ENCODE data around the gene DHX58.

Gene DHX58

DNA sequence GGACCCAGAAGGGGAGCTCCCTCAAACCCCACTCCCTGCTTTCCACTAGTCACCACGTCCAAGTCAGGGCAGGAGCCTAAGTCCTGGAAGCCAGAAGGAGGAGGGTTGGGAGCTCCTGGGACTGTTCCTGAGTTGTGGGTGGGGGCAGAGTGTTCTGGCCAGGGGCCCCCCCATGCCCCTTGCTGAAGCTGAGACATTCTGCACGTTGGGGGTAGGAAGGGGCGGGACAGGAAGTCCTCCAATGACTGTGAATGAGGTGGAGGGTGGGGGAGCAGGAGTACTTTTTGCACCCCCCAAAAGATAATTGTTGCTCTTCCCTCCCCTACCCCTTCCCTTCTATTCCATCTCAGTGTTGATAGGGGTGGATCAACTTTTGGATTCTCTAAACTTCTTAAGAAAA lies 40.7 kb downstream of the DHX58 start:
- Mint-ChIP-seq H3K27ac (no peak overlapping the region), H3K4me3 (peak overlapping the region; percentile 52 to 62), H3K36me3 (no peaks in the 10 kb centered on the region), H3K27me3 (peaks cover 20 to 44% of the 10 kb centered on the region in 2 donors), H3K9me3 (no peaks in the 10 kb centered on the region), H3K4me1 (peaks cover 6 to 24% of the 10 kb centered on the region in 2 donors)
- DNase-seq (no peak), ATAC-seq (replicated peaks) (no peak)

DNA sequence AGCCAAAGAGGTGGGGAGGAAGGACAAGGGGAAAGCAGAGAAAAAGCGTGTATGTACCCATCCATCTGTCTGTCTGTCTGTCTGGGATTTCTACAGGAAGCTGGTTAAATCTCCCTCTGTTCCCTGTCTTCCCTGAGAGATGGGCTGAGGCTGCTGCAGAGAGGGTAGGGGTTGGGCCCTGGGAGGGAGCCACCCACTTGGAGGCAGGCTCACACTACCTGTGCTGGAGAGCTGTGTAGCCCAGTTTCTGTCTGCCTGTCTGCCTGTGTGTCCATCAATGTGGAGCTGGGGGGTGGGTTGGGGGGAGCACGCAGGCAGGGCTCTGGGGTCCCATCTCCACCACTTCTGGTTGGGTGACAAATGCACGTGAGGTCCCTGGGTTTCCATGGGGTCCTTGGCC lies 43.5 kb downstream of the DHX58 start:
- Mint-ChIP-seq H3K27ac (peak overlapping the region; percentile 14), H3K36me3 (no peaks in the 10 kb centered on the region), H3K9me3 (no peaks in the 10 kb centered on the region), H3K4me1 (peaks cover 9 to 29% of the 10 kb centered on the region in 2 donors), H3K27me3 (peaks cover 18 to 42% of the 10 kb centered on the region in 2 donors), H3K4me3 (no peak overlapping the region)
- no peak for ATAC-seq (replicated peaks)
- DNase-seq, result no peak

DNA sequence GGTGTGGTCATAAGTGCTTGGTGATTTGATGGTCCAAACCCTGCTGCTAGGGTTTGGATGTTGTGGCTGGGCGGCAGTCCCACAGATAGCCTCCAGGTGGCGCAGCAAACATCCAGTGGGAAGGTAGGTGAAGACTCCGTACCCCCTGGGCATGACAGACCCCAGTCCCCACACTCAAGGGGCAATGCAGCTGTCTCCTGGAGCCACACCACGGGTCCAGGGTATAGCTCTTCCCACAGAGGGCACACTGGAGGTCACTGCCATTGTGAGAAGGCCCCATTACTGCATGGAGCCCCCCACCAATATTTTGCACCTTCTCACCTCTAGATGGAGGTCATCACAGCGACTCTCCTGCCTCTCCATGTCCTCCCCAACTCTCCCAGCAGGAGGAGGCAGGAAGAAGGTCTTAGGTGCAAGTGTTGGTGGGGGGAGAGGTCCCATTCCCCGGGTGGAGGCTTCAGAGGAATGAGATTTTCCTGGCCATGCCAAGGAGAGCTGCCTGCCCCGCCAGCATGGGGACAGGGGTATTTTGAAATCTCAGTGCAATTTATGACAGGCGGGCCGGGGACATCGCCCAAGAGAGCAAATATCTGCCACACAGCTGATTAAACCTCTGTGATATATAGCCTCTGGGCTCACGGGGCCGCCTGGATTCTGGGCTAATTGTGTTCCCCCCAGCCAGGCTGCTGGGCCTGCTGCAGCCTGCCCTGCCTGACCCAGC lies 45.0 kb downstream of the DHX58 start:
- H3K27me3 Mint-ChIP-seq, result peaks cover 7 to 28% of the 10 kb centered on the region in 2 donors
- H3K27ac Mint-ChIP-seq, result no peak overlapping the region
- H3K9me3 Mint-ChIP-seq, result no peaks in the 10 kb centered on the region
- peaks cover 15 to 30% of the 10 kb centered on the region in 2 donors for H3K4me1 Mint-ChIP-seq
- ATAC-seq (replicated peaks), result peak; percentile 20 to 31
- H3K36me3 Mint-ChIP-seq, result no peaks in the 10 kb centered on the region
- peak; percentile 38 for DNase-seq
- H3K4me3 Mint-ChIP-seq, result no peak overlapping the region

DNA sequence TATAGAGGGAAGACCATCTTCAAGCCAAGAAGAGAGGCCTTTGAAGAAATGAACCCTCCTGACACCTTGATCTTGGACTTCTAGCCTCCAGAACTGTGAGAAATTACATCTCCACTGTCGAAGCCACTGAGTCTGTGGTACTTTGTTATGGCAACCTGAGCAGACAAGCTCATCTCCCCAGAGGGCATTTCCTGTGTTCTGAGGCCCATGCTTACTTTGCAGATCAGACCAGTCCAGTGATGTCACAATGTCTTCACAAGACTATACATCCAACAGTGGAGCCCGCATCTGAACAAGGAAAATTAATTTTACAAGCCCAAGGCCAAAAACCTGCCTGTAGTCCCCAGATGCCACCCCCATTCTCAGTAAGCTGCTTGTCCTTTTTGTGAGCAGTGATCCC lies 47.3 kb downstream of the DHX58 start:
- no peak overlapping the region for H3K4me3 Mint-ChIP-seq
- H3K36me3 Mint-ChIP-seq, result no peaks in the 10 kb centered on the region
- H3K4me1 Mint-ChIP-seq, result peaks cover 18 to 20% of the 10 kb centered on the region in 2 donors
- ATAC-seq (replicated peaks) (no peak), DNase-seq (no peak)
- H3K27me3 Mint-ChIP-seq, result peaks cover 0 to 8% of the 10 kb centered on the region in 2 donors
- H3K9me3 Mint-ChIP-seq, result no peaks in the 10 kb centered on the region
- no peak overlapping the region for H3K27ac Mint-ChIP-seq

DNA sequence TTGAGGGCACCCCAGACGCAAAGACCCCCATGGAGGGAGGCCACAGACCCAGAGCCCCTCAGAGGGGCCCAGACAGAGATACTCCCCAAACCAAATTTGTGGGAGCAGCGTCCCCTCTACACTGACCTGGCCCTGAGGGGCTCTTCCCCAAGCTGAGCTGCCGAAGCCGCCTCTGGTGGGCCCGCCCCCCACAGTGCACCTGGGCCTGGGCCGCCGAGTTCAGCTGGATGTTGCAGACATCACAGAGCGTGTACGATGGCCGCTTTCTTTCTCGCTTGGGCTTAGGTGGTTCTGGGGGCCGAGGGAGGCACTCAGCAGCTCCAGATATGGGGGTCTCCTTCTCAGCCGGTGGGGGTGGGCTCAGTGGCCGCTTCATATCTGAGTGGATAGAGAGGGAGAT lies 49.8 kb downstream of the DHX58 start:
- peaks cover 20% of the 10 kb centered on the region in 2 donors for H3K4me1 Mint-ChIP-seq
- H3K27me3 Mint-ChIP-seq, result no peaks in the 10 kb centered on the region
- ATAC-seq (replicated peaks) (no peak), DNase-seq (no peak)
- H3K9me3 Mint-ChIP-seq, result no peaks in the 10 kb centered on the region
- H3K36me3 Mint-ChIP-seq, result no peaks in the 10 kb centered on the region
- peak overlapping the region; percentile 95 for H3K27ac Mint-ChIP-seq
- H3K4me3 Mint-ChIP-seq, result no peak overlapping the region

DNA sequence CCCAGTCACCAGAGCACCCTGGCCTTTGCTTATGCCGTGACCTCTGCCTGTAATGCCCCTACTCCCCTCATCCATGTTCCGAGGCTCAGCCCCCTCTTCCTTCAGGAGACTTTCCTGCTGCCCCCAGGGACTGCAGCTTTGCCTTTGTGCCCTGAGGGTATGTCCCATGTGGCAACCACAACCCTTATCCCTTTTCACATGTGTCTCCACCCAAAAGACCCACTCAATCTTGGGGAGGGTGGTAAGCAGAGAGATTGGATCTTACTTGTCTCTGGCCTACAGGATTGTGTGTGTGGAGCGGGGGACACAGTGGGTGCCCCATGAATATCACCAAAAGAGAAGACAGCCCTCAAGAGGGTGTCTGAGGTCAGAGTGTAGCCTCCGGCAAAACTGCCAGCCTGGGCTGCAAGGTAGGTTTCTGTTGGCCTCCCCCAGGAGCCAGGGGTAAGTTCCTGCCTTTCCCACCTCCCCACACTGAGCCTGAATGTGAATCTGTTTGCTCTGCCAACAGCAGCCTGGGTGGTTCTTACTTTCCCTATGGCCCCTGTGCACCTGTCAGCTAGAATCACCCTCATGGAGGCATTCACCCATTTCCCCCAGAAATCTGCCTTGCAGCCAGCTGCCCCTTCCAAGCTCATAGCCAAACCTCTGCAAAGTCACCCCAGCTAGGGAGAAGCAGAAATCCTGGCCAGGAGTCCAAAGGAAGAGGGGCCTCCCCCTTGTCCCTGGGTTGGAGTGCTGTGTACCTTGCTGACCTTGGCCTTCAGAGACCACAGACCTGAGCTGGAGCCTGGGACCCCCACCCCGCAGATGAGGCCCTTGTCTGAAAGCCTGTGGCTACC lies 50.6 kb downstream of the DHX58 start:
- H3K27me3 Mint-ChIP-seq, result no peaks in the 10 kb centered on the region
- DNase-seq (no peak), ATAC-seq (replicated peaks) (no peak)
- no peak overlapping the region for H3K4me3 Mint-ChIP-seq
- H3K9me3 Mint-ChIP-seq, result no peaks in the 10 kb centered on the region
- H3K27ac Mint-ChIP-seq, result no peak overlapping the region
- H3K36me3 Mint-ChIP-seq, result no peaks in the 10 kb centered on the region
- peaks cover 15 to 18% of the 10 kb centered on the region in 2 donors for H3K4me1 Mint-ChIP-seq

DNA sequence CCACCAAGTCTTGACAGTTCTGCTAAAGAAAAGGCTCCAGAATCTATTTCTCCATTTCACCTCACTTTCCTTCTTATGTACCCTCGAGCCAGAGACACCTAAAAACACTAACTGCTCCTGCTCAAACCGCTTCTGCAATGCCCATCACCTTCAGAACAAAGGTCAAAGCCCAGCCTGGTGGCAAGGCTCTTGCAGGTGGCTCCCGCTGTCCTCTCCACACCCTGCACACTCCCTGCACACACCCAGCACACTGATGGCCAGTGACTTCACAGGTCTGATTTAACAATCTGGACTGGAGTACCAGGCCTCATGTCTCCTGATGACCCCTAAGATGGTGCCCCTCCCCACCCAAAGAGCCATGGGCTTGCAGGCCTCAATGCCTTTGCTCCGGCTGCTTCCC lies 52.3 kb downstream of the DHX58 start:
- Mint-ChIP-seq H3K36me3 (peaks cover 0 to 3% of the 10 kb centered on the region in 2 donors), H3K4me1 (peaks cover 15 to 18% of the 10 kb centered on the region in 2 donors), H3K4me3 (no peak overlapping the region), H3K27me3 (peaks cover 0 to 5% of the 10 kb centered on the region in 2 donors), H3K9me3 (no peaks in the 10 kb centered on the region), H3K27ac (peak overlapping the region; percentile 3)
- no peak for DNase-seq
- no peak for ATAC-seq (replicated peaks)

DNA sequence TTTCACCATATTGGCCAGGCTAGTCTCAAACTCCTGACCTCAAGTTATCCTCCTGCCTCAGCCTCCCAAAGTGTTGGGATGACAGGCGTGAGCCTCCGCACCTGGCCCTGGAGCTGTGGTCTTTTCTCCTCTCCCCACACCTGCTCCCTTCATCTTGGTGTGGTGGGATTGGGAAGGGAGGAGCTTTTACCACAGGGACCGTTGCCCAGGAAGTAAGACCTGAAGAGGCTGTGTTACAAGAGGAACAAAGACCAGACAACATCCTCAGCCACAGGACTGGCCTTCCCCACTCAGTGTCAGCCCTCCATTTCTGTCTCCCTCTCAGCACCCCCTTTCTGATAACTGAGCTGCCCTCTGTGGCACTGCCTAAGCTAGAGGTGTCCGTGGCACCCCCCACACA lies 52.7 kb downstream of the DHX58 start:
- Mint-ChIP-seq H3K4me3 (no peak overlapping the region), H3K27ac (peak overlapping the region; percentile 3), H3K27me3 (peaks cover 3 to 9% of the 10 kb centered on the region in 2 donors), H3K4me1 (peaks cover 15 to 18% of the 10 kb centered on the region in 2 donors), H3K36me3 (peaks cover 0 to 4% of the 10 kb centered on the region in 2 donors), H3K9me3 (no peaks in the 10 kb centered on the region)
- ATAC-seq (replicated peaks) (no peak), DNase-seq (no peak)

DNA sequence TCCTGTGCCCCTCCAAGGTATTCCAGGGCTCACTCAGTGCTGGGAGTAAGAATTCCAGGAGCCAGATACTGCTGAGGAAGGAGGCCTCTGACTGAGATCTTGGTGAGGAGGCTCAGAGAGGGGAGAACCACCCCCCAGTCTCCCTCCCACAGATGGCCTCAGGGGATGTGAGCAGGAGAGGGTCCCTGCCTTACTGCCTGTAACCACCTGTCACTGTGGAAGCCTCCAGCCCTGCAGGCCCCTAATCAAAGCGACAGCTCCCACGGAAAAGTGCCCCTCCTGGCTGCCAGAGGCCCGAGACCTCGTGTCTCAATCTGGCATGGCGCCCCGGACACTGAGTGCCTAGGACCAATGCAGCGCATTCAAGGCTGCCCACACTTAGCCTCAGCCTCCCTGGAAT lies 54.5 kb downstream of the DHX58 start:
- Mint-ChIP-seq H3K27ac (no peak overlapping the region), H3K4me1 (peaks cover 2 to 7% of the 10 kb centered on the region in 2 donors), H3K4me3 (no peak overlapping the region), H3K9me3 (no peaks in the 10 kb centered on the region), H3K36me3 (peaks cover 0 to 4% of the 10 kb centered on the region in 2 donors), H3K27me3 (peaks cover 9 to 27% of the 10 kb centered on the region in 2 donors)
- ATAC-seq (replicated peaks) (no peak), DNase-seq (no peak)

DNA sequence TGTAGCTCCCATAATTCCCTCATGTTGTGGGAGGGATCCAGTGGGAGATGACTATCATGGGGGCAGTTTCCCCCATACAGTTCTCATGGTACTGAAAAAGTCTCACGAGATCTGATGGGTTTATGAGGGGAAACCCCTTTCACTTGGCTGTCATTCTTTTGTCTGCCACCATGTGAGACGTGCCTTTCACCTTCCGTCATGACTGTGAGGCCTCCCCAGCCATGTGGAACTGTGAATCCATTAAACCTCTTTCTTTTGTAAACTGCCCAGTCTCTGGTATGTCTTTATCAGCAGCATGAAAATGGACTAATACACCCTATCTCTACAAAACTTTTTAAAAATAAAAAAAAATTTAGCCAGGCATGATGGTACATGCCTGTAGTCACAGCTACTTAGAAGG lies 55.9 kb downstream of the DHX58 start:
- H3K36me3 Mint-ChIP-seq, result peaks cover 0 to 4% of the 10 kb centered on the region in 2 donors
- H3K4me1 Mint-ChIP-seq, result peaks cover 0 to 3% of the 10 kb centered on the region in 2 donors
- peak in 1 of 2 donors; percentile 52 for ATAC-seq (replicated peaks)
- peaks cover 24 to 41% of the 10 kb centered on the region in 2 donors for H3K27me3 Mint-ChIP-seq
- no peak overlapping the region for H3K4me3 Mint-ChIP-seq
- DNase-seq, result no peak
- no peak overlapping the region for H3K27ac Mint-ChIP-seq
- H3K9me3 Mint-ChIP-seq, result no peaks in the 10 kb centered on the region

DNA sequence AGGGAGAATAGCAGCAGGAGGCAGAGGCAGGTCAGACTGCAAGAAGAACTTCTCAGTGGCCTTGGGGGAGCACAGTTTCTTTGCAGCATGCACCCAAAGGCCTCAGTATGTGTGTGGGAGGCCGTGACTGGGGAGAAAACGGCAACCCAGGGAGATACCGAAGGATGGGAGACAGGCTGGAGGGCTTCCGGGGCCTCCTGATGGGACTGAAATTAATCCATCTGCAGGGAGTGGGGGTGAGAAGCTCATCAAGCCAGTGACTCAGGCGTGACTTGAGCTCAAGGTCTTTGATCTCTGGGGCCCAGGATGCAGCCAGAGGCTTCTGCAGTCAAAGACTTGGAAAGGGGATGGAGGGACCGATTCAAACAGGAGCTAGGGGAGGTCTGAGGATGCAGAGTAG lies 57.0 kb downstream of the DHX58 start:
- peaks cover 33 to 52% of the 10 kb centered on the region in 2 donors for H3K27me3 Mint-ChIP-seq
- no peak for ATAC-seq (replicated peaks)
- H3K27ac Mint-ChIP-seq, result no peak overlapping the region
- DNase-seq, result no peak
- H3K4me1 Mint-ChIP-seq, result peaks cover 6 to 7% of the 10 kb centered on the region in 2 donors
- H3K4me3 Mint-ChIP-seq, result no peak overlapping the region
- peaks cover 0 to 4% of the 10 kb centered on the region in 2 donors for H3K36me3 Mint-ChIP-seq
- no peaks in the 10 kb centered on the region for H3K9me3 Mint-ChIP-seq

DNA sequence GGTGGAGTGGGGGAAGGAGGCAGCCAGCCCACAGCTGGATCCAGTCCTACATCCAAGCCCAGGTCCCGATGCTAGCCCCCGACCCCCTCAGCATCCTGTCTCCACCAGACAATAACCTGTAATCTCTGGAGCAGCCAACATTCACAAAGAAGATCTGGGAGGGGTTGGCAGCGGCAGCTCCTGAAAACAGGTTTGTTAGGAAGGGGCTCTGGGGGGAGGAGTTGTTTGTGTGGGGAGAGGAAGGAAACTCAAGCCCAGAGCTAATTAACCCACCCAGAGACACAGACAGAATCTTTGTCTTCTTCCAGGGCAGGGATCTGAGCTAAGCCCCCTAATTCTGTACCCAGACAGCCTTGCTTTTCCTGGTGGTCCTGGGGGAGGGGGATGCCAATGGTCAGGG lies 57.5 kb downstream of the DHX58 start:
- no peak for ATAC-seq (replicated peaks)

DNA sequence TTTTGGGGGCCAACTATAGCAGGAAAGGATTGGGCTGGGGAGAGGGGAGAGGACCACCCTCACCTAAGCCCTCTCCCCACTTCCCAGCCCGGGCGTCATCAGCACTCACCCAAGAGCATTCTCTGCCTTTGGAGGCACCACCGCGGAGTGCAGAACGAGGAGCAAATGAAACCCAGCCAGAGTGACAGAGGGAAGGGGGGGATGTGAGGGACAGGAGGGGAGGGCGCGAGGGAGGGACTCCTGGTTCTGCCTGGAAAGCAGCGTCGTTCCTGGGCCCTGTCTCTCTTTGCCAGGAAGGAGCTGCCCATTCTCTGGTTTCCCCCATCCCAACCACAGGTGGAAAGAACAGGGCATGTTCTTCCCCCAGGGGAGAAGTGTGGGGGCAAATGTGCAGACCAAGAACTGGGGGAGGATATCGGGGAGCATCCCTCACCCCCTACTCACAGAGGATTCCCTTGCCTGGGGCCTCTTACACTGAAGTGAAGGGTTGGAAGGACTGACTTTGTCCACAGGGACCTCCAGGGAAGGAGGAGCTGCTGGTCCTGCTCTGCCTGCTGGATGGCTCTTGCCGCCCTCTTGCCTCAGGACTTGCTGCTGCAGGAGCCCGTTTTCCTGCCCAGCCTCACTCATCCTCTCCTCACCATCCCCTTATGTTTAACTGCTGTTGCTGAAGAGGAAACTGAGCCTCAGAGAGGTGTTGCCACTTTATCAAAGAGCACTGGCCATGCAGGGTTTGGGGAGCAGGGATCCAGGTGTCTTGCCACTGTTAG lies 58.6 kb downstream of the DHX58 start:
- H3K27me3 Mint-ChIP-seq, result peaks cover 37 to 57% of the 10 kb centered on the region in 2 donors
- H3K4me3 Mint-ChIP-seq, result no peak overlapping the region
- DNase-seq, result no peak
- H3K27ac Mint-ChIP-seq, result no peak overlapping the region
- H3K4me1 Mint-ChIP-seq, result peaks cover 7% of the 10 kb centered on the region in 2 donors
- no peak for ATAC-seq (replicated peaks)
- peaks cover 0 to 4% of the 10 kb centered on the region in 2 donors for H3K36me3 Mint-ChIP-seq
- H3K9me3 Mint-ChIP-seq, result no peaks in the 10 kb centered on the region

More for the DNA sequence above, 57.5 kb downstream of the DHX58 start:
- H3K9me3 Mint-ChIP-seq, result no peaks in the 10 kb centered on the region
- H3K36me3 Mint-ChIP-seq, result peaks cover 0 to 4% of the 10 kb centered on the region in 2 donors
- no peak overlapping the region for H3K4me3 Mint-ChIP-seq
- H3K4me1 Mint-ChIP-seq, result peaks cover 6 to 7% of the 10 kb centered on the region in 2 donors
- no peak overlapping the region for H3K27ac Mint-ChIP-seq
- no peak for DNase-seq
- H3K27me3 Mint-ChIP-seq, result peaks cover 33 to 52% of the 10 kb centered on the region in 2 donors

DNA sequence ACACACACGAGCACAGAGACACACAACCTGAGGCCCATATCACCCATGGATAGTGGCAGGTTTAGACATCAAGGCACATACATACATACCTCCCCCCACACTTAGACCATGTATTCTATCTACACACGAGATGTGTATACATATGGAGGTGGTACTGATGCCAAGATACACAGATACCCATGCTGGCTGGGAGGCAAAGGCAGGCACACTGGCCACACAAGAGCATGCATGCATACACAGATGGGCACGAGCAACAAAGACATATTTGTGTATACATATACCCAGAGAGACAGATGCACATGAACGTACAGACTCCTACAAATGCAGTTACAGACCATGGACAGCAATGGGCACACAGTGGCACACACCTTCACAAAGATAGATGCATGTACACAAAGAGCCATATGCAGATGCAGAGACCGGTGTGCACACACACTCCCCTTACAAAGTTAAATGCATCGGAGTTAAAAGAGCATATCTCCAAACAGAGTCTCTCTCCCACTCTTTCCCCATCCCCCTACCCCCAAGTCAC lies 60.1 kb downstream of the DHX58 start:
- H3K4me1 Mint-ChIP-seq, result peaks cover 7% of the 10 kb centered on the region in 2 donors
- ATAC-seq (replicated peaks) (no peak), DNase-seq (no peak)
- H3K27me3 Mint-ChIP-seq, result peaks cover 42 to 64% of the 10 kb centered on the region in 2 donors
- no peaks in the 10 kb centered on the region for H3K9me3 Mint-ChIP-seq
- no peak overlapping the region for H3K4me3 Mint-ChIP-seq
- no peak overlapping the region for H3K27ac Mint-ChIP-seq
- peaks cover 0 to 4% of the 10 kb centered on the region in 2 donors for H3K36me3 Mint-ChIP-seq

All from stimulated activated naive B cell treated with anti-CD40 and anti-IgM and Interleukin-4, amounts not matched to agents 10 μg/mL and 1 μg/mL and 100 μg/mL, for 72 hours (primary cell).